Measurements from ENCODE around the gene UNC93A. TPM values are rescaled to one million over a fixed set of nuclear protein-coding genes. Genes with fewer than 3 reads are reported as not detected.
"Not testable (repeated sequence)": the region's sequence is repeated elsewhere in the genome, so short reads cannot be mapped to it uniquely, and the experiment has no call there.

The UNC93A gene
- total RNA-seq, 2 donors from 2014 or later, result not detected

DNA sequence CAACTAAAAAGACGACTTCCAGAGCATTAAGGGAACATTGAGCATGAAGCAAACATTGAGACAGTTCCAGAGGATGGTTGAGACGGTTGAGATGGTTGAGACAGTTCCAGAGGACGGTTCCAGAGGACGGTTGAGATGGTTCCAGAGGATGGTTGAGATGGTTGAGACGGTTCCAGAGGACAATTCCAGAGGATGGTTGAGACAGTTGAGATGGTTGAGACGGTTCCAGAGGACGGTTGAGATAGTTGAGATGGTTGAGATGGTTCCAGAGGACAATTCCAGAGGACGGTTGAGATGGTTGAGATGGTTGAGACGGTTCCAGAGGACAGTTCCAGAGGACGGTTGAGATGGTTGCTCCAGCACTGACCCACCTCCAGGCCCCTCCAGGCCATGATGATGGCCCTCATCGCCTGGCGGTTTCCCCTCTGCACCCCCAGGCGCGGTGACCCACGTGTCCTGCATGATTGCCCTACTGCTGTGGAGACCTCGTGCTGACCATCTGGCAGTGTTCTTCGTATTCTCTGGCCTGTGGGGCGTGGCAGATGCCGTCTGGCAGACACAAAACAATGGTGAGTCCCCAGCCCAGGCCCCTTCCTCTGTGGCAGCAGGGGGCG, 16.3 kb downstream of the UNC93A start:
- Mint-ChIP-seq H3K27ac (no peak overlapping the region), H3K4me1 (no peaks in the 10 kb centered on the region), H3K9me3 (peaks cover 4% of the 10 kb centered on the region), H3K27me3 (peaks cover 2% of the 10 kb centered on the region), H3K36me3 (ENCODE audit: low read depth) (no peaks in the 10 kb centered on the region), H3K4me3 (no peak overlapping the region)
- ATAC-seq (replicated peaks), result no peak

GRCh38 chr6:167308207-167308606, 17.1 kb downstream of the UNC93A start:
- Mint-ChIP-seq H3K9me3 (peaks cover 4% of the 10 kb centered on the region), H3K4me1 (no peaks in the 10 kb centered on the region), H3K27me3 (peaks cover 6% of the 10 kb centered on the region), H3K36me3 (ENCODE audit: low read depth) (no peaks in the 10 kb centered on the region), H3K27ac (no peak overlapping the region), H3K4me3 (no peak overlapping the region)
- ATAC-seq (replicated peaks), result no peak

- not testable (repeated sequence) for H3K9me3 Mint-ChIP-seq; H3K27ac Mint-ChIP-seq; H3K4me1 Mint-ChIP-seq; ATAC-seq (replicated peaks); H3K27me3 Mint-ChIP-seq; H3K36me3 Mint-ChIP-seq (ENCODE audit: low read depth); H3K4me3 Mint-ChIP-seq
These were observed 18.5 kb downstream of the UNC93A start for GRCh38 chr6:167309355-167310192.

- H3K9me3 Mint-ChIP-seq, result peaks cover 4% of the 10 kb centered on the region
- no peak overlapping the region for H3K4me3 Mint-ChIP-seq
- H3K27me3 Mint-ChIP-seq, result peaks cover 6% of the 10 kb centered on the region
- no peak for ATAC-seq (replicated peaks)
- H3K36me3 Mint-ChIP-seq (ENCODE audit: low read depth), result no peaks in the 10 kb centered on the region
- H3K4me1 Mint-ChIP-seq, result no peaks in the 10 kb centered on the region
- H3K27ac Mint-ChIP-seq, result no peak overlapping the region
These were observed 20.2 kb downstream of the UNC93A start for GRCh38 chr6:167311286-167311685.

GRCh38 chr6:167311691-167312090, 20.6 kb downstream of the UNC93A start:
- not testable (repeated sequence) for H3K27me3 Mint-ChIP-seq; ATAC-seq (replicated peaks); H3K4me1 Mint-ChIP-seq; H3K36me3 Mint-ChIP-seq (ENCODE audit: low read depth); H3K27ac Mint-ChIP-seq; H3K9me3 Mint-ChIP-seq; H3K4me3 Mint-ChIP-seq

GRCh38 chr6:167314180-167314821, 23.2 kb downstream of the UNC93A start:
- H3K9me3 Mint-ChIP-seq, result no peaks in the 10 kb centered on the region
- H3K36me3 Mint-ChIP-seq (ENCODE audit: low read depth), result no peaks in the 10 kb centered on the region
- H3K27me3 Mint-ChIP-seq, result peaks cover 17% of the 10 kb centered on the region
- ATAC-seq (replicated peaks), result no peak
- H3K27ac Mint-ChIP-seq, result no peak overlapping the region
- H3K4me3 Mint-ChIP-seq, result no peak overlapping the region
- no peaks in the 10 kb centered on the region for H3K4me1 Mint-ChIP-seq

DNA sequence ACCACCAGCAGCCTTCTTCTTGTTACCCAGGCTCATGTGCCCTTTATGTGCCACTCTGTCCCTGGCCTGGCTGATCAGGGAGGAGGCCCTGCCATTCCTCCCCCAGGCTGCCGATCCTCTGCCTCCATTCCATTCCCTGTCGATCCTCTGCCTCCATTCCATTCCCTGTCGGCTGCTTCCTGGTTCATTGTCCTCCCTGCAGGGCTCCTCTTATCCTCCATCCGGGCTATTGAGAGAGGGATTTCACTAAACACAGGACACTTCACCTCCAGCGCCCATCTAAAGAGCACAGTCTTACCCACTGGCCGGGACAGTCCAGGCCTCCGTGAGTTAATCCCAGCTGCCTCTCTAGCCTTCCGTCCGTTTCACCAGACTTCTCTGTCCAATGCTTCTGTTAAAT, 26.1 kb downstream of the UNC93A start:
- Mint-ChIP-seq H3K36me3 (ENCODE audit: low read depth) (no peaks in the 10 kb centered on the region), H3K27me3 (peaks cover 22% of the 10 kb centered on the region), H3K27ac (no peak overlapping the region)

DNA sequence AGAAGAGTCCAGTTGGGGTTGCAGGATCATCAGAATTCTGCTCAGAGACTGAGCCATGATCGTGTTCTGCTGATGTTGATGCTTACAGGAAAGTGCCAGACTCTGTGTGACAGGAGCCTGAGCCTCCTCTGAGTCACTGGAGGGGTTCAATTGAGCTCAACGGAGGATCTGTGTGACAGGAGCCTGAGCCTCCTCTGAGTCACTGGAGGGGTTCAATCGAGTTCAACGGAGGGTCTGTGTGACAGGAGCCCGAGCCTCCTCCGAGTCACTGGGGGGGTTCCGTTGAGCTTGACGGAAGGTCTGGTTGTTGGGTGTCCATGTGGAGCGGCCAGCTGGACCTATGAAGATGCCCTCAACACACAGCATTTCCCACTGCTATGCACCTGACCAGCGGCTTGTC, 27.2 kb downstream of the UNC93A start:
- H3K9me3 Mint-ChIP-seq; ATAC-seq (replicated peaks); H3K4me1 Mint-ChIP-seq; H3K36me3 Mint-ChIP-seq (ENCODE audit: low read depth); H3K27ac Mint-ChIP-seq; H3K4me3 Mint-ChIP-seq: not testable (repeated sequence)
- peaks cover 16% of the 10 kb centered on the region for H3K27me3 Mint-ChIP-seq

More for the DNA sequence above, 26.1 kb downstream of the UNC93A start:
- H3K4me1 Mint-ChIP-seq, result no peaks in the 10 kb centered on the region
- no peaks in the 10 kb centered on the region for H3K9me3 Mint-ChIP-seq
- no peak for ATAC-seq (replicated peaks)
- H3K4me3 Mint-ChIP-seq, result no peak overlapping the region

DNA sequence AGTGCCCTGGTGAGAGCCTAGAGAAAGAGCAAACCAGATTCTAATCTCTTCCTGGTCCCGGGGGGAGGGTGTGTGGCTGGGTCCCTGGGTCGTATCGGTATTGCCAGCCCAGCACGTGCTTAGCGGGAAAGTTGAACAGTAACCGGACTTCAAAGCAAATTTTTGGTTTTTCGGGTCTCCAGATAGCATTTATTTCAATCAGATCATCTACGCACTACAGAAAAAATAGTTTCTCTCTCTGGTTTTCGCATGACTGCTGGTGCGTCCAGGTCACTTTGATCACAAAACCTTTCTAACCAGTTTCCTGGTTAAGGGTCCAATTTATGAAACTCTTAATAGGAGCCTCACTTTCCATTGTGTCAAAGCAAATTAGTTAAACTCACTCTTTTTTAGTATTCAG, 27.7 kb downstream of the UNC93A start:
- not testable (repeated sequence) for H3K9me3 Mint-ChIP-seq; ATAC-seq (replicated peaks); H3K27ac Mint-ChIP-seq; H3K4me1 Mint-ChIP-seq; H3K36me3 Mint-ChIP-seq (ENCODE audit: low read depth); H3K4me3 Mint-ChIP-seq
- peaks cover 16% of the 10 kb centered on the region for H3K27me3 Mint-ChIP-seq

DNA sequence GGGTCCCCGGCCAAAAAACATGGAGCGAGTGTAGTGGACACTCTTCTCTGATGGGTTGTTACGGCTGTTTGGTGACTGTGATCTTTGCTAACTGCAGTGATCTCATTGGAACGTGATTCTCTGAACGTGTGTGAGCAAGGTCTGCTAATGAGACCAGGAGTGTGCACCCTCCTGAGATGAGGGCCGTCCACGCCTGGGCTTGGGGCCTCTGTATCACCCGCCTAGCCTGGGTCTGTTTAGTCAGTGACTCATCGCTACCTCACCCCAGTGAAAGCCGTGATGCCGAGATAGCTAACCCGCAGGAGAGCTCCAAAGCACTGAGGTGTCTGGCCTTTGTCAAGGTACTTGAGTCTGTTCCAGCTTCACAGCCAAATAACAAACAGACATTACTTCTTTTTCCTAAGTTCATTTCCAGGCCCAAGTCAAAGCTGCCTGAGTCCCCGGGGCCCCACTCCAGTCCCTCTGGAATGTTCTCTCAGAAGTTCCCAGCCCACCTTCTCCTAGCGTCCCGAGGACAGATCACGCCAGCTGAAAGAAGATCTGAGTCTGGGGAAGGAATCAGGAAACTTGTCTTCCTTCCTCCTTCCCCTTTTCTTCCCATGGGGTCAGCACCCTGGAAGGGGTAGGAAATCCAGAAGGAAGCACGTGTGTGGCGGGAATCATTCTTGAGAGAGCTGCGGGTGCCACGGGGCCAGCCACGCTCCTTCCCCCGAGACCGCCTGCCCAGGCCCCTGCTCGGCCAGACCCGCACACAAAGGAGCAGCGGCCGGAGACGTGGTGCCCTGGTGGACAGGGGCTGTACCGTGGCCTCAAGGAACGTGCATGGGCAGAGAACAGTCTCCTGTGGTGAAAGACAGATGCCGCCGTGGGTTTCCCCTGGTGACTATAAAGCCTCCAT, 29.0 kb downstream of the UNC93A start:
- peaks cover 19% of the 10 kb centered on the region for H3K27me3 Mint-ChIP-seq
- H3K9me3 Mint-ChIP-seq; H3K27ac Mint-ChIP-seq; ATAC-seq (replicated peaks); H3K36me3 Mint-ChIP-seq (ENCODE audit: low read depth); H3K4me1 Mint-ChIP-seq; H3K4me3 Mint-ChIP-seq: not testable (repeated sequence)

- H3K27ac Mint-ChIP-seq; H3K4me1 Mint-ChIP-seq; H3K9me3 Mint-ChIP-seq; H3K4me3 Mint-ChIP-seq; ATAC-seq (replicated peaks); H3K36me3 Mint-ChIP-seq (ENCODE audit: low read depth): not testable (repeated sequence)
- peaks cover 24% of the 10 kb centered on the region for H3K27me3 Mint-ChIP-seq
These were observed 29.6 kb downstream of the UNC93A start for GRCh38 chr6:167320754-167321056.

DNA sequence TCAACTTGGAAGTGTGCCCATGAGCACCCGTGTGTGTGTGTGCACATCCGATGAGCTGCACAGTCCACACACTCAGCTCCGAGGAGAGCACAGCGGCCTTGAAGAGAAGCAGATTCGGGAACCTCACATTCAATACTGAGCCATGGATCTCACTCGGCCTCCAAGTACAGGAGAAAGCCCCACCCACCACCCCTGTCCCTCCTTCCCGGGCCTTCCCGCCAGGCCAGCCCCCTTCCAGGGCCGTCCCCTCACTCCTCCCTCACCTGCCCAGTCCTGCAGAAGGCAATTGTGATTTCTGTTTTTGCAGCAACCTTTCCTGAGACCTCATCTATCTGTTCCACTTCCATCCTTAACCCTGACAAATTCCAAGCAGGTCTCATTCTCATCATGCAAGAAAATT, 30.1 kb downstream of the UNC93A start:
- H3K27ac Mint-ChIP-seq, H3K4me1 Mint-ChIP-seq: not testable (repeated sequence)

GRCh38 chr6:167323111-167323510, 32.0 kb downstream of the UNC93A start:
- no peaks in the 10 kb centered on the region for H3K4me1 Mint-ChIP-seq
- H3K9me3 Mint-ChIP-seq, result no peaks in the 10 kb centered on the region
- no peak overlapping the region for H3K27ac Mint-ChIP-seq
- H3K36me3 Mint-ChIP-seq (ENCODE audit: low read depth), result no peaks in the 10 kb centered on the region
- H3K27me3 Mint-ChIP-seq, result peaks cover 23% of the 10 kb centered on the region
- ATAC-seq (replicated peaks), result no peak
- H3K4me3 Mint-ChIP-seq, result no peak overlapping the region

More for the DNA sequence above, 30.1 kb downstream of the UNC93A start:
- not testable (repeated sequence) for ATAC-seq (replicated peaks); H3K4me3 Mint-ChIP-seq; H3K36me3 Mint-ChIP-seq (ENCODE audit: low read depth); H3K9me3 Mint-ChIP-seq
- H3K27me3 Mint-ChIP-seq, result peaks cover 24% of the 10 kb centered on the region

- no peak for ATAC-seq (replicated peaks)
These were observed 33.0 kb downstream of the UNC93A start for GRCh38 chr6:167324111-167324510.

More at GRCh38 chr6:167324111-167324510, 33.0 kb downstream of the UNC93A start:
- Mint-ChIP-seq H3K9me3 (no peaks in the 10 kb centered on the region), H3K27me3 (peaks cover 27% of the 10 kb centered on the region), H3K4me3 (no peak overlapping the region), H3K36me3 (ENCODE audit: low read depth) (no peaks in the 10 kb centered on the region), H3K27ac (no peak overlapping the region), H3K4me1 (peaks cover 9% of the 10 kb centered on the region)
